ENCODE data around the gene GLB1L3.

GLB1L3 gene

GRCh38 chr11:134333946-134334345 lies 57.8 kb downstream of the GLB1L3 start:
- Histone ChIP-seq H3K9me2 (replicated peaks; ENCODE audit: low read depth, low read length) (no peaks in the 10 kb centered on the region), H3F3A (ENCODE audit: low read depth) (no peaks in the 10 kb centered on the region), H3K4me3 (ENCODE audit: low read length, poor library complexity, severe bottlenecking) (no peak overlapping the region), H3K27me3 (ENCODE audit: insufficient read depth, low read length, poor library complexity, severe bottlenecking) (no peaks in the 10 kb centered on the region), H3K9ac (ENCODE audit: low read depth, low read length, poor library complexity, severe bottlenecking) (no peak overlapping the region), H3K4me2 (ENCODE audit: low read depth, low read length, poor library complexity, severe bottlenecking) (no peak overlapping the region), H3K4me1 (ENCODE audit: insufficient read depth, low read length, poor library complexity, severe bottlenecking) (no peaks in the 10 kb centered on the region), H4K20me1 (ENCODE audit: insufficient read depth, low read length, poor library complexity, severe bottlenecking) (no peaks in the 10 kb centered on the region), H2AFZ (ENCODE audit: low read length) (no peak overlapping the region), H3K79me2 (ENCODE audit: insufficient read depth, low read length) (no peaks in the 10 kb centered on the region), H3K9me3 (ENCODE audit: insufficient read depth, low read depth, low read length) (peaks cover 16% of the 10 kb centered on the region; the same call in 1 of the 2 replicates), H3K36me3 (ENCODE audit: insufficient read depth, low read length) (no peaks in the 10 kb centered on the region)
- TF ChIP-seq CTCF (conservative IDR thresholded peaks at IDR 0.05; ENCODE audit: low read length), result no peak
- TF ChIP-seq EZH2phosphoT487 (IDR thresholded peaks at IDR 0.05; ENCODE audit: borderline replicate concordance), result no peak

- Histone ChIP-seq H3K9me3 (ENCODE audit: insufficient read depth, low read depth, low read length) (peaks cover 16% of the 10 kb centered on the region; the same call in 1 of the 2 replicates), H3F3A (ENCODE audit: low read depth) (no peaks in the 10 kb centered on the region), H4K20me1 (ENCODE audit: insufficient read depth, low read length, poor library complexity, severe bottlenecking) (no peaks in the 10 kb centered on the region), H3K4me1 (ENCODE audit: insufficient read depth, low read length, poor library complexity, severe bottlenecking) (no peaks in the 10 kb centered on the region), H3K4me2 (ENCODE audit: low read depth, low read length, poor library complexity, severe bottlenecking) (no peak overlapping the region), H2AFZ (ENCODE audit: low read length) (no peak overlapping the region), H3K9me2 (replicated peaks; ENCODE audit: low read depth, low read length) (no peaks in the 10 kb centered on the region), H3K27me3 (ENCODE audit: insufficient read depth, low read length, poor library complexity, severe bottlenecking) (no peaks in the 10 kb centered on the region), H3K9ac (ENCODE audit: low read depth, low read length, poor library complexity, severe bottlenecking) (no peak overlapping the region), H3K4me3 (ENCODE audit: low read length, poor library complexity, severe bottlenecking) (no peak overlapping the region), H3K79me2 (ENCODE audit: insufficient read depth, low read length) (no peaks in the 10 kb centered on the region), H3K36me3 (ENCODE audit: insufficient read depth, low read length) (no peaks in the 10 kb centered on the region)
- TF ChIP-seq CTCF (conservative IDR thresholded peaks at IDR 0.05; ENCODE audit: low read length), result no peak
- TF ChIP-seq EZH2phosphoT487 (IDR thresholded peaks at IDR 0.05; ENCODE audit: borderline replicate concordance), result no peak
Measured at GRCh38 chr11:134334796-134335571, 58.8 kb downstream of the GLB1L3 start.

GRCh38 chr11:134337051-134337450 lies 60.9 kb downstream of the GLB1L3 start:
- Histone ChIP-seq H3F3A (ENCODE audit: low read depth) (no peaks in the 10 kb centered on the region), H3K4me2 (ENCODE audit: low read depth, low read length, poor library complexity, severe bottlenecking) (no peak overlapping the region), H3K4me1 (ENCODE audit: insufficient read depth, low read length, poor library complexity, severe bottlenecking) (no peaks in the 10 kb centered on the region), H3K36me3 (ENCODE audit: insufficient read depth, low read length) (no peaks in the 10 kb centered on the region), H4K20me1 (ENCODE audit: insufficient read depth, low read length, poor library complexity, severe bottlenecking) (no peaks in the 10 kb centered on the region), H3K27me3 (ENCODE audit: insufficient read depth, low read length, poor library complexity, severe bottlenecking) (no peaks in the 10 kb centered on the region), H2AFZ (ENCODE audit: low read length) (no peak overlapping the region), H3K9me3 (ENCODE audit: insufficient read depth, low read depth, low read length) (peaks cover 16% of the 10 kb centered on the region; the same call in 1 of the 2 replicates), H3K9me2 (replicated peaks; ENCODE audit: low read depth, low read length) (no peaks in the 10 kb centered on the region), H3K79me2 (ENCODE audit: insufficient read depth, low read length) (no peaks in the 10 kb centered on the region), H3K9ac (ENCODE audit: low read depth, low read length, poor library complexity, severe bottlenecking) (no peak overlapping the region), H3K4me3 (ENCODE audit: low read length, poor library complexity, severe bottlenecking) (no peak overlapping the region)
- TF ChIP-seq EZH2phosphoT487 (IDR thresholded peaks at IDR 0.05; ENCODE audit: borderline replicate concordance), result no peak
- TF ChIP-seq CTCF (conservative IDR thresholded peaks at IDR 0.05; ENCODE audit: low read length), result no peak
